HepG2 (cell line): ENCODE results near the gene RFTN1. TPM values are rescaled to one million over a fixed set of nuclear protein-coding genes. Genes with fewer than 3 reads are reported as not detected.

ENCODE experiments used
- ATAC-seq: fragments of 200-7000 bp; cut with Tn5 transposase; 3 replicates; pipeline ENCODE4 v1.9.1; 2020; ENCODE audit warnings: mild to moderate bottlenecking, moderate library complexity
- BruUV-seq: library from RNA; stranded (reverse); fragments of 400-500 nt; replicated peaks from 2 replicates; lab custom pipeline; 2021; lab: Mats Ljungman, UMichigan
- CTCF ChIA-PET: fragments of 300-600 bp; formaldehyde crosslinking; extraction: SDS; loops from one replicate; lab custom pipeline; 2021; ENCODE audit warnings: low total read pairs, inconsistent platforms, low intra/inter-chr PET ratio; lab: Yijun Ruan, JAX
- POLR2A ChIA-PET: fragments of 350-600 bp; sonication (Branson Sonifier 250); formaldehyde crosslinking; loops from one replicate; lab custom pipeline; 2020; ENCODE audit warnings: antibody characterized with exemption, inconsistent platforms; lab: Yijun Ruan, JAX
- DNase-seq: peaks from one replicate; pipeline ENCODE4 v3.0.0-alpha.2; 2015; ENCODE audit warnings: low spot score
- FAIRE-seq: peaks from 3 replicates; lab custom pipeline; 2011; peaks lifted over from hg19 to GRCh38; lab: Jason Lieb, UNC
- H2AFZ ChIP-seq: one replicate; pipeline ENCODE4 v1.6.1; 2011; ENCODE audit warnings: low read length, inconsistent platforms
- H3K27ac ChIP-seq: fragments of 300-600 bp; 3 replicates; pipeline ENCODE4 v1.8.0; 2011; ENCODE audit warnings: mixed run types, mild to moderate bottlenecking, mixed read lengths, low read length, inconsistent platforms; ENCODE audit not compliant: insufficient read depth; ENCODE audit errors: extremely low read length
- H3K27me3 ChIP-seq, 2 experiments: fragments of 200-600 bp in 1 of 2; 2 replicates in 1 of 2; 3 replicates in 1 of 2; pipeline versions ENCODE4 v1.6.0 to v1.8.0; 2011; ENCODE audit warnings: low read length in 2 of 2, mild to moderate bottlenecking in 2 of 2, moderate library complexity in 2 of 2, inconsistent platforms in 1 of 2; ENCODE audit not compliant: insufficient read depth in 2 of 2, control insufficient read depth in 1 of 2
- H3K36me3 ChIP-seq, 2 experiments: fragments of 200-600 bp in 1 of 2; replicated peaks in 1 of 2; 2 replicates in 1 of 2; 3 replicates in 1 of 2; pipeline versions ENCODE4 v1.5.1 to v1.8.0; 2011; ENCODE audit warnings: low read length in 2 of 2, inconsistent platforms in 1 of 2; ENCODE audit not compliant: insufficient read depth in 2 of 2, control insufficient read depth in 1 of 2
- H3K4me1 ChIP-seq: 2 replicates; pipeline ENCODE4 v1.5.1; 2012; ENCODE audit warnings: low read length, inconsistent platforms; ENCODE audit not compliant: insufficient read depth
- H3K4me2 ChIP-seq: 2 replicates; pipeline ENCODE4 v1.6.0; 2011; ENCODE audit warnings: low read depth, low read length, inconsistent platforms
- H3K4me3 ChIP-seq, 3 experiments: fragments of 200-600 bp in 1 of 3; sonication (generic), shearing (Covaris generic) in 1 of 3; replicated peaks in 1 of 3; 2 replicates each; pipeline ENCODE4 v1.5.1; 2011 to 2016; ENCODE audit warnings: low read length in 3 of 3, inconsistent platforms in 2 of 3, low read depth in 2 of 3, mild to moderate bottlenecking in 2 of 3, control low read depth in 1 of 3, mixed read lengths in 1 of 3; ENCODE audit not compliant: insufficient read depth in 1 of 3
- H3K79me2 ChIP-seq: one replicate; pipeline ENCODE4 v1.6.1; 2011; ENCODE audit warnings: low read length, inconsistent platforms; ENCODE audit not compliant: insufficient read depth
- H3K9ac ChIP-seq: 2 replicates; pipeline ENCODE4 v1.6.0; 2011; ENCODE audit warnings: mild to moderate bottlenecking, low read depth, low read length, inconsistent platforms; ENCODE audit not compliant: insufficient read depth
- H3K9me3 ChIP-seq: 2 replicates; pipeline ENCODE4 v1.5.1; 2012; ENCODE audit warnings: mild to moderate bottlenecking, low read length
- H4K20me1 ChIP-seq: 2 replicates; pipeline ENCODE4 v1.6.0; 2011; ENCODE audit warnings: inconsistent platforms, mild to moderate bottlenecking, low read length, moderate library complexity; ENCODE audit not compliant: insufficient read depth
- ARNTL ChIP-seq: sonication (generic); formaldehyde crosslinking; IDR thresholded peaks from 2 replicates; pipeline ENCODE4 v1.4.0; 2020; ENCODE audit warnings: mild to moderate bottlenecking, missing genetic modification reagents
- GATAD1 ChIP-seq: IDR thresholded peaks from 2 replicates; pipeline ENCODE4 v1.6.1; 2016; ENCODE audit warnings: missing genetic modification reagents, missing compliant biosample characterization
- MAF1 ChIP-seq: sonication (generic); formaldehyde crosslinking; IDR thresholded peaks from 2 replicates; pipeline ENCODE4 v1.5.0; 2020; ENCODE audit warnings: missing genetic modification reagents, borderline replicate concordance
- NR2F1 ChIP-seq, 2 experiments: fragments of 450-650 bp in 1 of 2; formaldehyde crosslinking in 1 of 2; IDR thresholded peaks; 2 replicates each; pipeline versions ENCODE4 v1.5.0 to v1.6.1; 2016 to 2020; ENCODE audit warnings: mild to moderate bottlenecking in 1 of 2, missing compliant biosample characterization in 1 of 2, missing genetic modification reagents in 1 of 2, moderate library complexity in 1 of 2
- POGK ChIP-seq: sonication (generic); formaldehyde crosslinking; conservative IDR thresholded peaks from 2 replicates; pipeline ENCODE4 v1.8.0; 2022; ENCODE audit warnings: mild to moderate bottlenecking, moderate library complexity, missing genetic modification reagents
- SNAI1 ChIP-seq: sonication (generic); formaldehyde crosslinking; IDR thresholded peaks from 2 replicates; pipeline ENCODE4 v1.5.0; 2020; ENCODE audit warnings: mild to moderate bottlenecking, missing genetic modification reagents, borderline replicate concordance
- STAG1 ChIP-seq: sonication (generic); formaldehyde crosslinking; IDR thresholded peaks from 2 replicates; pipeline ENCODE4 v1.4.0; 2020; ENCODE audit warnings: missing genetic modification reagents
- ZFP36L1 ChIP-seq: sonication (generic); formaldehyde crosslinking; IDR thresholded peaks from 2 replicates; pipeline ENCODE4 v1.8.0; 2022; ENCODE audit warnings: mild to moderate bottlenecking, missing genetic modification reagents, moderate library complexity
- ZNF382 ChIP-seq: sonication (generic); formaldehyde crosslinking; IDR thresholded peaks from 2 replicates; pipeline ENCODE4 v1.5.0; 2020; ENCODE audit warnings: missing genetic modification reagents, mild to moderate bottlenecking, borderline replicate concordance
- ZNF83 ChIP-seq: sonication (generic); formaldehyde crosslinking; IDR thresholded peaks from 2 replicates; pipeline ENCODE4 v1.4.0; 2020; ENCODE audit warnings: missing genetic modification reagents, mild to moderate bottlenecking, borderline replicate concordance
- ZSCAN31 ChIP-seq: sonication (generic); formaldehyde crosslinking; IDR thresholded peaks from 2 replicates; pipeline ENCODE4 v1.5.0; 2020; ENCODE audit warnings: low read depth, mild to moderate bottlenecking, missing genetic modification reagents
- WGBS: methylation state at CpG from one replicate; pipeline ENCODE4 v1.1.6; 2017; ENCODE audit warnings: low lambda C conversion rate; 5-methylcytosine and 5-hydroxymethylcytosine counted together
- in situ Hi-C: cut with HindIII; loops from 2 replicates; pipeline ENCODE4 v1.10.0; 2017; ENCODE audit warnings: low pct_unique_long_range_greater_than_20kb; ENCODE audit not compliant: extremely low pct_ligation_motif_present
- intact Hi-C: fragments of 100-400 bp; cut with micrococcal nuclease; formaldehyde crosslinking; loops from one replicate; pipeline ENCODE4 v1.10.0; 2022; ENCODE audit not compliant: unreplicated experiment
- polyA plus RNA-seq, 8 experiments: library from polyadenylated mRNA; depleted of rRNA in 3 of 8; stranded (reverse) in 7 of 8; unstranded in 1 of 8; fragments of >200 nt; fragmentation: Illumina TruSeq in 4 of 8; extraction: Trizol in 4 of 8; gene quantifications; 2 replicates each; pipeline versions ENCODE4 v1.2.1 to v1.2.3, GENCODE V29; 2011 to 2016; ENCODE audit warnings: low read depth in 4 of 8, missing spikeins in 1 of 8, mixed read lengths in 1 of 8; ENCODE audit not compliant: insufficient read depth in 1 of 8
- total RNA-seq, 5 experiments: library from RNA; depleted of rRNA; stranded (reverse); fragments of >200 nt; fragmentation: Illumina TruSeq; extraction: Trizol; gene quantifications; 2 replicates each; pipeline ENCODE4 v1.2.3, GENCODE V29; 2016; ENCODE audit warnings: low read depth in 1 of 5
- TF ChIP-seq, protein P1 (sequence below): sonication (generic); formaldehyde crosslinking; conservative IDR thresholded peaks from 2 replicates; pipeline ENCODE4 v1.4.0; 2020; ENCODE audit warnings: mild to moderate bottlenecking, missing genetic modification reagents, moderate library complexity
- TF ChIP-seq, protein P2 (sequence below): sonication (generic); formaldehyde crosslinking; IDR thresholded peaks from 2 replicates; pipeline ENCODE4 v1.5.0; 2020; ENCODE audit warnings: mild to moderate bottlenecking, missing genetic modification reagents, moderate library complexity

The RFTN1 gene
- total and polyA plus RNA-seq, 2 of the 13 experiments (the other 11 are each of a cell fraction or from before 2014, with no cell fraction given): not detected

DNA sequence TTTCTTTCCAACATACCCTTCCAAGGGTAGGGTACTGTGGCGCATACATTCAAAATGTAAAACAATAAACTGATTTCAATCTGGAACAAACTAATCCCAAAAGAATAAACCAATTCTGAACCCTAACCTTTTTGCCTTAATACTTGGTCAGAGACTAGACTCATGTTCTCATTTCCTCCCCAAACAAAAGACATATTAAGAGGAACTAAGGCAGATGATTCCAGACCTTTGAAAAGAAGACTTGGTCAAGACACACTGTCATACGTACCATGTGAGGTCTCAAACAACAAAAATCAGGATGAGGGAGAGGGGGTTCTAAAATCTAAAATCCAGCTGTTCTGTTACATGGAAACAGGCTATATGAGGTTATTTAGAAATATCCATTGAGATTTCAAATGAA is 102.1 kb downstream of the RFTN1 start (continued):
- TF ChIP-seq, protein P1, sequence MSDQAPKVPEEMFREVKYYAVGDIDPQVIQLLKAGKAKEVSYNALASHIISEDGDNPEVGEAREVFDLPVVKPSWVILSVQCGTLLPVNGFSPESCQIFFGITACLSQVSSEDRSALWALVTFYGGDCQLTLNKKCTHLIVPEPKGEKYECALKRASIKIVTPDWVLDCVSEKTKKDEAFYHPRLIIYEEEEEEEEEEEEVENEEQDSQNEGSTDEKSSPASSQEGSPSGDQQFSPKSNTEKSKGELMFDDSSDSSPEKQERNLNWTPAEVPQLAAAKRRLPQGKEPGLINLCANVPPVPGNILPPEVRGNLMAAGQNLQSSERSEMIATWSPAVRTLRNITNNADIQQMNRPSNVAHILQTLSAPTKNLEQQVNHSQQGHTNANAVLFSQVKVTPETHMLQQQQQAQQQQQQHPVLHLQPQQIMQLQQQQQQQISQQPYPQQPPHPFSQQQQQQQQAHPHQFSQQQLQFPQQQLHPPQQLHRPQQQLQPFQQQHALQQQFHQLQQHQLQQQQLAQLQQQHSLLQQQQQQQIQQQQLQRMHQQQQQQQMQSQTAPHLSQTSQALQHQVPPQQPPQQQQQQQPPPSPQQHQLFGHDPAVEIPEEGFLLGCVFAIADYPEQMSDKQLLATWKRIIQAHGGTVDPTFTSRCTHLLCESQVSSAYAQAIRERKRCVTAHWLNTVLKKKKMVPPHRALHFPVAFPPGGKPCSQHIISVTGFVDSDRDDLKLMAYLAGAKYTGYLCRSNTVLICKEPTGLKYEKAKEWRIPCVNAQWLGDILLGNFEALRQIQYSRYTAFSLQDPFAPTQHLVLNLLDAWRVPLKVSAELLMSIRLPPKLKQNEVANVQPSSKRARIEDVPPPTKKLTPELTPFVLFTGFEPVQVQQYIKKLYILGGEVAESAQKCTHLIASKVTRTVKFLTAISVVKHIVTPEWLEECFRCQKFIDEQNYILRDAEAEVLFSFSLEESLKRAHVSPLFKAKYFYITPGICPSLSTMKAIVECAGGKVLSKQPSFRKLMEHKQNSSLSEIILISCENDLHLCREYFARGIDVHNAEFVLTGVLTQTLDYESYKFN (CRISPR knock-in tag): no peak
- no peak for TF ChIP-seq NR2F1 (CRISPR knock-in tag; IDR thresholded peaks at IDR 0.05)
- no peak for TF ChIP-seq SNAI1 (CRISPR knock-in tag)
- no peak for TF ChIP-seq ARNTL (CRISPR knock-in tag)
- no peak for TF ChIP-seq MAF1 (CRISPR knock-in tag)

DNA sequence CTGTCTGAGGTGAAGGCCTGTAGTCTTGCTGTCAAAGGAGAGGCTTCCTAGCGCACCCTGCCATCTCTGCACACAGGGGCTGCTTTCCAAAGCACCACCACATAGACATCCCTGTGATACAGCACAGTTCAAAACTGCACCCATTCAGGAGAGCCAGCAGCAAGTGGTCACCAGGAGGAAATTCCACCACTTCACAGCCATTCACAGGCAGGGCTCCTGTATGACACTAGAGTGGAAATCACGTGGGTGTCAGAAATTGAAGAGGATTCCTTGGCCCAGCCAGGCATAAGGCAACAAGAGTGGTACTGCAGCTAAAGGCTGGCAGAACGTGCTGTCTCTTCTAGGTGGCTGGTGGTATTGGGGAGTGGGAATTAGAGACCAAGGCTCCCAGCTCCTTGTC is 102.8 kb downstream of the RFTN1 start:
- no TSS peak for BruUV-seq
- Histone ChIP-seq H3K9me3 (no peaks in the 10 kb centered on the region), H3K4me3 (no peak overlapping the region), H3K4me2 (no peak overlapping the region), H3K36me3 (no peaks in the 10 kb centered on the region), H4K20me1 (no peaks in the 10 kb centered on the region), H3K27ac (no peak overlapping the region), H2AFZ (no peak overlapping the region), H3K27me3 (peaks cover 0 to 33% of the 10 kb centered on the region in 2 experiments; a peak in 4 of 5 replicates), H3K79me2 (no peaks in the 10 kb centered on the region), H3K9ac (no peak overlapping the region), H3K4me1 (no peaks in the 10 kb centered on the region)
- POLR2A ChIA-PET: no interaction called here
- in situ Hi-C loops (no loop called here), intact Hi-C loops (no loop called here)
- TF ChIP-seq, protein P2, sequence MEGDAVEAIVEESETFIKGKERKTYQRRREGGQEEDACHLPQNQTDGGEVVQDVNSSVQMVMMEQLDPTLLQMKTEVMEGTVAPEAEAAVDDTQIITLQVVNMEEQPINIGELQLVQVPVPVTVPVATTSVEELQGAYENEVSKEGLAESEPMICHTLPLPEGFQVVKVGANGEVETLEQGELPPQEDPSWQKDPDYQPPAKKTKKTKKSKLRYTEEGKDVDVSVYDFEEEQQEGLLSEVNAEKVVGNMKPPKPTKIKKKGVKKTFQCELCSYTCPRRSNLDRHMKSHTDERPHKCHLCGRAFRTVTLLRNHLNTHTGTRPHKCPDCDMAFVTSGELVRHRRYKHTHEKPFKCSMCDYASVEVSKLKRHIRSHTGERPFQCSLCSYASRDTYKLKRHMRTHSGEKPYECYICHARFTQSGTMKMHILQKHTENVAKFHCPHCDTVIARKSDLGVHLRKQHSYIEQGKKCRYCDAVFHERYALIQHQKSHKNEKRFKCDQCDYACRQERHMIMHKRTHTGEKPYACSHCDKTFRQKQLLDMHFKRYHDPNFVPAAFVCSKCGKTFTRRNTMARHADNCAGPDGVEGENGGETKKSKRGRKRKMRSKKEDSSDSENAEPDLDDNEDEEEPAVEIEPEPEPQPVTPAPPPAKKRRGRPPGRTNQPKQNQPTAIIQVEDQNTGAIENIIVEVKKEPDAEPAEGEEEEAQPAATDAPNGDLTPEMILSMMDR (CRISPR knock-in tag): peak; percentile 33; the same call in 1 of the 2 replicates
- no peak for TF ChIP-seq ZNF382 (CRISPR knock-in tag)
- no peak for TF ChIP-seq ZNF83 (CRISPR knock-in tag)
- no peak for TF ChIP-seq POGK (CRISPR knock-in tag)
- peak; percentile 30 for TF ChIP-seq STAG1 (CRISPR knock-in tag)
- TF ChIP-seq ZSCAN31 (CRISPR knock-in tag): no peak
- TF ChIP-seq ZFP36L1 (CRISPR knock-in tag): no peak
- TF ChIP-seq GATAD1 (CRISPR knock-in tag): no peak
- ATAC-seq: peak; percentile 82
- no peak for FAIRE-seq
- 0% methylated on average over 2 of the region's 3 CpGs for WGBS
- DNase-seq: no peak
- CTCF ChIA-PET: no interaction called here
